Prostate gland (tissue), 2 donors: Measurements from ENCODE around the gene QSER1.

Experiments used
- CTCF ChIP-seq, 4 experiments: fragments of 200-600 bp in 2 of 4; fragments of 450-650 bp in 2 of 4; sonication (generic) in 2 of 4; IDR thresholded peaks; 1 replicate in 3 of 4; 2 replicates in 1 of 4; pipeline ENCODE4 v1.5.1; 2016 to 2019; ENCODE audit warnings: antibody characterized with exemption in 4 of 4, mild to moderate bottlenecking in 2 of 4, moderate library complexity in 2 of 4
- POLR2AphosphoS5 ChIP-seq: sonication (generic); formaldehyde crosslinking; IDR thresholded peaks from one replicate; pipeline ENCODE4 v1.6.1; 2017; ENCODE audit warnings: antibody characterized with exemption

- TF ChIP-seq CTCF (IDR thresholded peaks at IDR 0.05) (no peak), POLR2AphosphoS5 (no peak)
Measured at GRCh38 chr11:32968541-32968940, 75.9 kb downstream of the QSER1 start.
